Activated naive CD8-positive, alpha-beta T cell treated with anti-CD3 and anti-CD28 coated beads for 36 hours (primary cell): ENCODE measurements around the gene CMBL. TPM values are rescaled to one million over a fixed set of nuclear protein-coding genes. Genes with fewer than 3 reads are reported as not detected.
"Not testable (repeated sequence)": the region's sequence is repeated elsewhere in the genome, so short reads cannot be mapped to it uniquely, and the experiment has no call there.

ENCODE experiments used
- DNase-seq: peaks from one replicate; pipeline ENCODE4 v3.0.0; 2021
- H3K27ac Mint-ChIP-seq: one replicate; pipeline ENCODE4 v1.8.0; 2022; ENCODE audit warnings: mild to moderate bottlenecking, moderate library complexity, mixed read lengths
- H3K27me3 Mint-ChIP-seq: one replicate; pipeline ENCODE4 v1.8.0; 2022; ENCODE audit warnings: mild to moderate bottlenecking, mixed read lengths
- H3K36me3 Mint-ChIP-seq: one replicate; pipeline ENCODE4 v1.8.0; 2021; ENCODE audit warnings: mild to moderate bottlenecking, mixed read lengths
- H3K4me1 Mint-ChIP-seq: one replicate; pipeline ENCODE4 v1.8.0; 2021; ENCODE audit warnings: mixed read lengths
- H3K4me3 Mint-ChIP-seq: one replicate; pipeline ENCODE4 v1.8.0; 2022; ENCODE audit warnings: mild to moderate bottlenecking, moderate library complexity, mixed read lengths
- H3K9me3 Mint-ChIP-seq: one replicate; pipeline ENCODE4 v1.8.0; 2022; ENCODE audit warnings: mixed read lengths
- total RNA-seq, 2 experiments: library from RNA; stranded (reverse); gene quantifications; one replicate each; pipeline ENCODE4 v1.2.3, GENCODE V29; 2021

CMBL gene
- total RNA-seq, 2 experiments from 2014 or later, result 2.4 to 2.9 TPM

GRCh38 chr5:10286862-10287227, 20.9 kb downstream of the CMBL start:
- no peak overlapping the region for H3K27ac Mint-ChIP-seq
- H3K36me3 Mint-ChIP-seq, result no peaks in the 10 kb centered on the region
- no peaks in the 10 kb centered on the region for H3K27me3 Mint-ChIP-seq

GRCh38 chr5:10286162-10286861, 21.4 kb downstream of the CMBL start:
- peaks cover 11% of the 10 kb centered on the region for H3K4me1 Mint-ChIP-seq
- no peaks in the 10 kb centered on the region for H3K27me3 Mint-ChIP-seq

More at GRCh38 chr5:10286862-10287227, 20.9 kb downstream of the CMBL start:
- Mint-ChIP-seq H3K9me3 (no peaks in the 10 kb centered on the region), H3K4me1 (peaks cover 11% of the 10 kb centered on the region), H3K4me3 (no peak overlapping the region)
- DNase-seq, result no peak

GRCh38 chr5:10285362-10285761, 22.3 kb downstream of the CMBL start:
- H3K4me3 Mint-ChIP-seq, H3K36me3 Mint-ChIP-seq, H3K27ac Mint-ChIP-seq, H3K27me3 Mint-ChIP-seq, H3K9me3 Mint-ChIP-seq, DNase-seq: not testable (repeated sequence)
- peaks cover 11% of the 10 kb centered on the region for H3K4me1 Mint-ChIP-seq

More at GRCh38 chr5:10286162-10286861, 21.4 kb downstream of the CMBL start:
- no peak overlapping the region for H3K27ac Mint-ChIP-seq
- DNase-seq, result no peak
- no peaks in the 10 kb centered on the region for H3K36me3 Mint-ChIP-seq
- no peak overlapping the region for H3K4me3 Mint-ChIP-seq
- H3K9me3 Mint-ChIP-seq, result no peaks in the 10 kb centered on the region

- H3K4me1 Mint-ChIP-seq, result peaks cover 11% of the 10 kb centered on the region
- H3K27ac Mint-ChIP-seq, result no peak overlapping the region
- no peaks in the 10 kb centered on the region for H3K36me3 Mint-ChIP-seq
- no peaks in the 10 kb centered on the region for H3K9me3 Mint-ChIP-seq
- H3K4me3 Mint-ChIP-seq, result no peak overlapping the region
- DNase-seq, result peak; percentile 79
- H3K27me3 Mint-ChIP-seq, result no peaks in the 10 kb centered on the region
Measured at GRCh38 chr5:10283927-10284635, 23.6 kb downstream of the CMBL start.

- H3K27me3 Mint-ChIP-seq, result peaks cover 2% of the 10 kb centered on the region
- no peaks in the 10 kb centered on the region for H3K36me3 Mint-ChIP-seq
- no peak overlapping the region for H3K4me3 Mint-ChIP-seq
- H3K4me1 Mint-ChIP-seq, result peaks cover 14% of the 10 kb centered on the region
- DNase-seq, result no peak
- H3K9me3 Mint-ChIP-seq, result no peaks in the 10 kb centered on the region
- H3K27ac Mint-ChIP-seq, result no peak overlapping the region
Measured at GRCh38 chr5:10279925-10280720, 27.6 kb downstream of the CMBL start.

DNA sequence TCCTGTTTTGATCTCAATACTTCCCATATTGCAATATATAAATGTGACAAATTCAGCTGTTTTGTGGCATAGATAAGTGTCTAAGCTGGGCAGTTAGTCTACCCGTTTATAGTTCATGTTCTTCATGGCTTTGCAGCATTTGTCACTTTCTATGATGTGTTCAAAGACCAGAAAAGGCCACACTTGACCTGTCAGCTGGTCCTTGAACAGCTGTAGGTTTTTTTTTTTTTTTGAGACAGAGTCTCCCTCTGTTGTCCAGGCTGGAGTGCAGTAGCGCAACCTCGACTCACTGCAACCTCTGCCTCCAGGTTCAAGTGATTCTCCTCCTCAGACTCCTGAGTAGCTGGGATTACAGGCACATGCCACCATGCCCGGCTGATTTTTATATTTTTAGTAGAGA, 28.4 kb downstream of the CMBL start:
- Mint-ChIP-seq H3K4me3 (no peak overlapping the region), H3K4me1 (peaks cover 15% of the 10 kb centered on the region), H3K36me3 (no peaks in the 10 kb centered on the region), H3K9me3 (no peaks in the 10 kb centered on the region), H3K27ac (no peak overlapping the region), H3K27me3 (peaks cover 2% of the 10 kb centered on the region)
- no peak for DNase-seq

GRCh38 chr5:10278658-10279279, 28.9 kb downstream of the CMBL start:
- Mint-ChIP-seq H3K4me3 (no peak overlapping the region), H3K27ac (no peak overlapping the region), H3K9me3 (no peaks in the 10 kb centered on the region), H3K36me3 (no peaks in the 10 kb centered on the region), H3K27me3 (peaks cover 2% of the 10 kb centered on the region), H3K4me1 (peaks cover 11% of the 10 kb centered on the region)
- DNase-seq, result no peak

DNA sequence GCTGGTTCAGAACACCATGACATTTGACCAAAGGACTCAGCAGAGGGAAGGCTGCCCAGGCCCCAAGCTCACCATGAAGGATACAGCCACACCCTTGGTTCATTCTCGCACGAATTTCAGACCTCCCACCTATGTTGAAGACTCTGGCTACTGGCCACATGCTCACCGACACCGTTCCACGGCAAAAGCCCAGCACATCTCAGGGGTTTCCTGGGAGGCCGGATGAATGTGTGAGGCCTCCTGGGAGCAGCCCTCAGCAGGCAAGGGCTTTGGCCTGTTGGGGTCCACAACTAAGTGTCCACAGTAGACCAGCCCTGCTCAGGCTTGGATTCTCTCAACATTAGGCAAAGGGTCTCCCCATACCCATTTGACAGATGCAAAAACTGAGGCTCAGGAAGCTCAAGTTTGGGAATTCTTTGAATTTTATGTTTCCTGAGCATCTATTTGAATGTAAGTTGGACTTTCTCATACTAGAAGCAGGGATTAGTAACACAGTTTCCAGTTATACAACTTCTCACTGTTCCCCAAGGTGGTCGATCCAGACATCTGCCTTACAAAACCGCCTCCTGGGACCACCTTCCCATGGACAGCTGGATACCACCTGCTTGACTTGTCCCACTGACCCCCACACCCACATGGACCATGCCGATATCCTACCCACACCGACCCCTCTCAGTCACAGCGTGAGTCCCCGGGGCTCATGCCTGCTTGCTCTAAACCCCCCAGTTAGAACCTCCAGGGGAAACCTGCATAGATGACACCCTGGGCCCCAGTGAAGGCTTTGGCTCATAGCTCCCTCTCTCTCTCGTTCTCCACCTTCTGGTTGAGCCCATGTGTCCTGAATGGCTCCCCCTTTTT, 29.7 kb downstream of the CMBL start:
- H3K9me3 Mint-ChIP-seq, result no peaks in the 10 kb centered on the region
- no peak for DNase-seq
- no peak overlapping the region for H3K4me3 Mint-ChIP-seq
- no peak overlapping the region for H3K27ac Mint-ChIP-seq
- H3K36me3 Mint-ChIP-seq, result no peaks in the 10 kb centered on the region
- peaks cover 9% of the 10 kb centered on the region for H3K4me1 Mint-ChIP-seq
- H3K27me3 Mint-ChIP-seq, result peaks cover 2% of the 10 kb centered on the region

GRCh38 chr5:10276691-10277090, 31.0 kb downstream of the CMBL start:
- Mint-ChIP-seq H3K4me3 (no peak overlapping the region), H3K4me1 (peaks cover 11% of the 10 kb centered on the region), H3K27ac (no peak overlapping the region), H3K36me3 (no peaks in the 10 kb centered on the region), H3K27me3 (peaks cover 10% of the 10 kb centered on the region), H3K9me3 (peaks cover 3% of the 10 kb centered on the region)
- no peak for DNase-seq

GRCh38 chr5:10275991-10276390, 31.7 kb downstream of the CMBL start:
- H3K36me3 Mint-ChIP-seq, result no peaks in the 10 kb centered on the region
- H3K27me3 Mint-ChIP-seq, result peaks cover 10% of the 10 kb centered on the region
- DNase-seq, result no peak
- no peak overlapping the region for H3K4me3 Mint-ChIP-seq
- H3K27ac Mint-ChIP-seq, result no peak overlapping the region
- H3K4me1 Mint-ChIP-seq, result peaks cover 11% of the 10 kb centered on the region
- peaks cover 3% of the 10 kb centered on the region for H3K9me3 Mint-ChIP-seq

DNA sequence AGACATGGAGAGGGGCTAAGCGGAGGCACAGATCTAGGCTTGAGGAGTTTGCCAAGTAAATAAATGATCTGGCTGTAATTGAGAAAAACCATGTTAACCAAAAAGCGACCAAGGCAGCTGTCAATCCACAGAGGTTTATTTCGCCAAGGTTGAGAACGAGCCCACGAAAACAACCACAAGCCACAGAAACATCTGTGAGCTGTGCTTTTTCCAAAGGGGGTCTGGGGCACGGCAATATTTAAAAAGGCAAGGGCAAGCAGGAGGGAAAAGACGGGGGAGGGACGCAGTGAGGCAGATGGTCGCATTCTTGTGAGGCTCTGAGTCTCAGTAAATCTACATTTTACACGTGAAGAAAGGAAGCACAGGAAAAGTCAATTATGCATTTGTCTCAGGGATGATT, 32.2 kb downstream of the CMBL start:
- Mint-ChIP-seq H3K27ac (no peak overlapping the region), H3K9me3 (peaks cover 3% of the 10 kb centered on the region), H3K27me3 (peaks cover 10% of the 10 kb centered on the region), H3K36me3 (no peaks in the 10 kb centered on the region), H3K4me3 (no peak overlapping the region), H3K4me1 (peaks cover 11% of the 10 kb centered on the region)
- DNase-seq, result no peak

DNA sequence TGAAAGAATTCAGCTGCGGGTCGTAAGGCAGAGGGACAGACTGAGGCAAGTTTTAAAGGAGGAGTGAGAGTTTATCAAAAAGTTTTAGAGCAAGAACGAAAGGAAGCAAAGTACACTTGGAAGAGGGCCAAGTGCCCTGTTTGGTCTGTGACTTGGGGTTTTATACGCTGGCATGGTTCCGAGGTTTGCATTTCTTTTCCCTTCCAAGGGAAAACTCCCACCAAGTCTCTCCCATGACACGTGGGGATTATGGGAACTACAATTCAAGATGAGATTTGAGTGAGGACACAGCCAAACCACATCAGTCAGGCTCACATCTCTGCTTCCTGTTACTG, 34.9 kb downstream of the CMBL start:
- not testable (repeated sequence) for H3K9me3 Mint-ChIP-seq, H3K36me3 Mint-ChIP-seq, DNase-seq, H3K27ac Mint-ChIP-seq, H3K4me3 Mint-ChIP-seq
- H3K27me3 Mint-ChIP-seq, result peaks cover 10% of the 10 kb centered on the region
- peaks cover 11% of the 10 kb centered on the region for H3K4me1 Mint-ChIP-seq

DNA sequence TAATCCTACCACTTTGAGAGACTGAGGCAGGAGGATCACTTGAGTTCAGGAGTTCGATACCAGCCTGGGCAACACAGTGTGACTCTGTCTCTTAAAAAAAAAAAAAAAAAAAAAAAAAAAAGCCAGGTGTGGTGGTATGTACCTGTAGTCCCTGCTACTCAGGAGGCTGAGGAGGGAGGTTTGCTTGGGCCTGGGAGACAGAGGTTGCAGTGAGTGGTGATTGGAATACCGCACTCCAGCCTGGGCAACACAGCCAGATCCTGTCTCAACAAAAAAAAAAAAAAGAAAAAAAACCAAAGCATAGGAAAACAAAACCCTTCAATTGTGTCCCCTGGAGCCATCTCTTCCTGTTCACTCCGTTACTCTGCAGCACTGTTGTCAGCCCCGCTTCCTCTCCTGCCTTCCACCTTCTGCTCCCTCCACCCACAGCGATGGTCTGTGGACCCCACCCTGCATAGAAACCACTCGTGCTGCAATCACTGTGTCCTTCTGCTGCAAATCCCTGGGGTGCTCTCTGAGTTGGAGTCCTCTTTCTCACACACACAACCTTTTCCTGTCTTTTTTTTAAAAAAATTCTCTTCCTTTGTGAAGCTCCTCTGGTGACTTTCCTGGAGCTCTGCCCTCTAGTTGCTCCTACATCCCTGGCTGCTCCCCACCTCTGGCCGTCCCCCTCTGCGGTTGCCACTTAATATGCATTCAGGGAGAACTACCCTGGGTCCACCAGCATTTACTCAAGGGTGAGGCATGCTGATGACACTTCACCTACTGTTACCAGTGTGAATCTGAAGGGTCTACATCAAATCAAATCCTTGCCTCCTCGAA, 35.4 kb downstream of the CMBL start:
- H3K36me3 Mint-ChIP-seq, result no peaks in the 10 kb centered on the region
- H3K4me3 Mint-ChIP-seq, result no peak overlapping the region
- peaks cover 10% of the 10 kb centered on the region for H3K27me3 Mint-ChIP-seq
- peaks cover 11% of the 10 kb centered on the region for H3K4me1 Mint-ChIP-seq
- peaks cover 3% of the 10 kb centered on the region for H3K9me3 Mint-ChIP-seq
- no peak for DNase-seq
- no peak overlapping the region for H3K27ac Mint-ChIP-seq

DNA sequence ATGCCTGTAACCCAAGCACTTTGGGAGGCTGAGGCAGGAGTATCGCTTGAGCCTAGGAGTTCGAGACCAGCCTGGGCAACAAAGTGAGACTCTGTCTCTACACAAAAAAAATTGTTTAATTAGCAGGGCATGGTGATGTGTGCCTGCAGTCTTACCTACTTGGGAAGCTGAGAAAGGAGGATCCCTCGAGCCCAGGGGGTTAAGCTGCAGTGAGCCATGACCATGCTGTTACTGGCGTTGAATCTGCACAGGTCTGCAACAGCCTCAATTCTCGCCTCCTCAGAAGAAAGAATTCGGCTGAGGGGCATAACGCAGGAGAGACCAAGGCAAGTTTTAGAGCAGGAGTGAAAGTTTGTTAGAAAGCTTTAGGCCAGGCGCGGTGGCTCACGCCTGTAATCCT, 39.6 kb downstream of the CMBL start:
- peaks cover 3% of the 10 kb centered on the region for H3K9me3 Mint-ChIP-seq
- H3K36me3 Mint-ChIP-seq, result peaks cover 9% of the 10 kb centered on the region
- H3K4me1 Mint-ChIP-seq, result peaks cover 3% of the 10 kb centered on the region
- no peak for DNase-seq
- H3K4me3 Mint-ChIP-seq, result no peak overlapping the region
- peaks cover 8% of the 10 kb centered on the region for H3K27me3 Mint-ChIP-seq
- no peak overlapping the region for H3K27ac Mint-ChIP-seq
